A549 (cell line): Measurements from ENCODE around the gene FCHSD1.

ENCODE experiments used
- CBX8 ChIP-seq: fragments of 200-600 bp; sonication (generic); IDR thresholded peaks from 2 replicates; pipeline ENCODE4 v1.6.1; 2016
- CEBPB ChIP-seq, 2 experiments: fragments of >200 bp in 1 of 2; sonication (Bioruptor Twin) in 1 of 2; formaldehyde crosslinking in 1 of 2; IDR thresholded peaks; 2 replicates each; pipeline ENCODE4 v1.6.1; 2012 to 2016
- CTCF ChIP-seq: fragments of >200 bp; sonication (Bioruptor Twin); formaldehyde crosslinking; IDR thresholded peaks from 3 replicates; pipeline ENCODE4 v1.5.1; 2016
- JUN ChIP-seq, 2 experiments: fragments of >200 bp; sonication (Bioruptor Twin); formaldehyde crosslinking; IDR thresholded peaks; 2 replicates in 1 of 2; 3 replicates in 1 of 2; pipeline ENCODE4 v1.6.1; 2016 to 2017
- MAFK ChIP-seq: fragments of 450-650 bp; IDR thresholded peaks from 2 replicates; pipeline ENCODE4 v1.6.1; 2014; ENCODE audit not compliant: partially characterized antibody
- POLR2A ChIP-seq: IDR thresholded peaks from 2 replicates; pipeline ENCODE4 v1.6.1; 2012; ENCODE audit warnings: mild to moderate bottlenecking, low read length
- RAD21 ChIP-seq, 2 experiments: fragments of >200 bp in 1 of 2; sonication (Bioruptor Twin) in 1 of 2; formaldehyde crosslinking in 1 of 2; IDR thresholded peaks in 1 of 2; conservative IDR thresholded peaks in 1 of 2; 2 replicates in 1 of 2; 3 replicates in 1 of 2; pipeline ENCODE4 v1.6.1; 2012 to 2018; ENCODE audit warnings: inconsistent platforms in 1 of 2
- RFX5 ChIP-seq: fragments of 450-650 bp; IDR thresholded peaks from 2 replicates; pipeline ENCODE4 v1.7.1; 2014; ENCODE audit warnings: antibody characterized with exemption, mild to moderate bottlenecking, moderate library complexity
- SMC3 ChIP-seq: fragments of >200 bp; sonication (Bioruptor Twin); formaldehyde crosslinking; IDR thresholded peaks from 3 replicates; pipeline ENCODE4 v1.6.1; 2018; ENCODE audit warnings: inconsistent platforms
- TF ChIP-seq, protein P1 (sequence below): IDR thresholded peaks from 2 replicates; pipeline ENCODE4 v1.6.1; 2012
- TF ChIP-seq, protein P2 (sequence below): IDR thresholded peaks from 2 replicates; pipeline ENCODE4 v1.6.1; 2012; ENCODE audit warnings: low read depth, borderline replicate concordance
- TF ChIP-seq, protein P3 (sequence below): fragments of 150-350 bp; IDR thresholded peaks from 2 replicates; pipeline ENCODE4 v1.6.1; 2014; ENCODE audit warnings: low read depth, mild to moderate bottlenecking, low read length

- TF ChIP-seq, protein P1, sequence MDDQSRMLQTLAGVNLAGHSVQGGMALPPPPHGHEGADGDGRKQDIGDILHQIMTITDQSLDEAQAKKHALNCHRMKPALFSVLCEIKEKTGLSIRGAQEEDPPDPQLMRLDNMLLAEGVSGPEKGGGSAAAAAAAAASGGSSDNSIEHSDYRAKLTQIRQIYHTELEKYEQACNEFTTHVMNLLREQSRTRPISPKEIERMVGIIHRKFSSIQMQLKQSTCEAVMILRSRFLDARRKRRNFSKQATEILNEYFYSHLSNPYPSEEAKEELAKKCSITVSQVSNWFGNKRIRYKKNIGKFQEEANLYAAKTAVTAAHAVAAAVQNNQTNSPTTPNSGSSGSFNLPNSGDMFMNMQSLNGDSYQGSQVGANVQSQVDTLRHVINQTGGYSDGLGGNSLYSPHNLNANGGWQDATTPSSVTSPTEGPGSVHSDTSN: no peak
- TF ChIP-seq CTCF (no peak), CBX8 (no peak), POLR2A (no peak), MAFK (no peak), RFX5 (no peak), JUN (IDR thresholded peaks at IDR 0.05) (no peak), SMC3 (no peak), CEBPB (IDR thresholded peaks at IDR 0.05) (no peak), RAD21 (conservative IDR thresholded peaks at IDR 0.05 in 1 of 2, IDR thresholded peaks at IDR 0.05 in 1 of 2) (no peak)
- TF ChIP-seq, protein P2, sequence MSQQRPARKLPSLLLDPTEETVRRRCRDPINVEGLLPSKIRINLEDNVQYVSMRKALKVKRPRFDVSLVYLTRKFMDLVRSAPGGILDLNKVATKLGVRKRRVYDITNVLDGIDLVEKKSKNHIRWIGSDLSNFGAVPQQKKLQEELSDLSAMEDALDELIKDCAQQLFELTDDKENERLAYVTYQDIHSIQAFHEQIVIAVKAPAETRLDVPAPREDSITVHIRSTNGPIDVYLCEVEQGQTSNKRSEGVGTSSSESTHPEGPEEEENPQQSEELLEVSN: no peak
- TF ChIP-seq, protein P3, sequence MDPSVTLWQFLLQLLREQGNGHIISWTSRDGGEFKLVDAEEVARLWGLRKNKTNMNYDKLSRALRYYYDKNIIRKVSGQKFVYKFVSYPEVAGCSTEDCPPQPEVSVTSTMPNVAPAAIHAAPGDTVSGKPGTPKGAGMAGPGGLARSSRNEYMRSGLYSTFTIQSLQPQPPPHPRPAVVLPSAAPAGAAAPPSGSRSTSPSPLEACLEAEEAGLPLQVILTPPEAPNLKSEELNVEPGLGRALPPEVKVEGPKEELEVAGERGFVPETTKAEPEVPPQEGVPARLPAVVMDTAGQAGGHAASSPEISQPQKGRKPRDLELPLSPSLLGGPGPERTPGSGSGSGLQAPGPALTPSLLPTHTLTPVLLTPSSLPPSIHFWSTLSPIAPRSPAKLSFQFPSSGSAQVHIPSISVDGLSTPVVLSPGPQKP: no peak
Observed at GRCh38 chr5:141632650-141633049, 18.6 kb downstream of the FCHSD1 start.
